AG04449 (cell line): ENCODE data around the gene PARVA.
A peak's percentile ranks its signal among the peaks of the same experiment; 100 is the strongest.

Source experiments
- CTCF ChIA-PET: fragments of 350-600 bp; formaldehyde crosslinking; extraction: SDS; loops from one replicate; lab custom pipeline; 2021; ENCODE audit warnings: antibody characterized with exemption; lab: Yijun Ruan, JAX
- POLR2A ChIA-PET: fragments of 400-600, 350-600 bp; formaldehyde crosslinking; extraction: SDS; loops from one replicate; lab custom pipeline; 2020; ENCODE audit warnings: antibody characterized with exemption, inconsistent platforms; lab: Yijun Ruan, JAX
- DNase-seq: peaks from one replicate; pipeline ENCODE4 v3.0.0-alpha.2; 2010; ENCODE audit warnings: low read depth, low spot score
- H3K4me3 ChIP-seq: 2 replicates; pipeline ENCODE4 v1.5.1; 2011; ENCODE audit warnings: low read depth, mild to moderate bottlenecking, control low read depth, low read length
- CTCF ChIP-seq: IDR thresholded peaks from one replicate; pipeline ENCODE4 v1.5.1; 2011; ENCODE audit warnings: mild to moderate bottlenecking, moderate library complexity, low read length, control low read depth, inconsistent platforms; ENCODE audit not compliant: insufficient read depth; ENCODE audit errors: missing control alignments

The PARVA gene

GRCh38 chr11:12377106-12377823 lies at the start of gene PARVA:
PARVA (plus strand) TSS chr11:12377571; CDS start chr11:12377648, 77 bp downstream.
- DNase-seq, result peak; percentile 31
- CTCF ChIA-PET, result interaction anchor here (0.9 to 2.8 kb wide), 14 partner anchors 11 to 588 kb away, joined by 3 to 14 read pairs (median 4); no protein-coding TSS in a partner anchor
- POLR2A ChIA-PET, result interaction anchor here (0.6 to 2.1 kb wide), 19 partner anchors 11 to 523 kb away, joined by 3 to 11 read pairs (median 4); no protein-coding TSS in a partner anchor
- peak; percentile 26 for TF ChIP-seq CTCF
- H3K4me3 ChIP-seq, result peak within 1 kb of the TSS; percentile 79

GRCh38 chr11:12329169-12329568 lies 48.2 kb upstream of the PARVA start:
- POLR2A ChIA-PET, result interaction anchor here (1.5 kb wide), 1 partner anchor 41 kb away, joined by 4 read pairs; no protein-coding TSS in a partner anchor
- TF ChIP-seq CTCF, result no peak
- CTCF ChIA-PET, result interaction anchor here (1.4 to 6.0 kb wide), 8 partner anchors 9 to 824 kb away, joined by 3 to 84 read pairs (median 16); no protein-coding TSS in a partner anchor

GRCh38 chr11:12329797-12330196 lies 47.6 kb upstream of the PARVA start:
- DNase-seq, result no peak
- ChIA-PET POLR2A (interaction anchor here (0.7 to 1.5 kb wide), 2 partner anchors 29 to 41 kb away, joined by 3 to 4 read pairs; no protein-coding TSS in a partner anchor), CTCF (interaction anchor here (0.7 to 6.0 kb wide), 21 partner anchors 9 to 855 kb away, joined by 3 to 84 read pairs (median 13); no protein-coding TSS in a partner anchor)
- no peak for TF ChIP-seq CTCF
- no peak overlapping the region for H3K4me3 ChIP-seq

More at GRCh38 chr11:12329169-12329568, 48.2 kb upstream of the PARVA start:
- no peak for DNase-seq
- no peak overlapping the region for H3K4me3 ChIP-seq

- POLR2A ChIA-PET, result interaction anchor here (0.7 to 1.5 kb wide), 4 partner anchors 28 to 298 kb away, joined by 3 to 5 read pairs (median 4); no protein-coding TSS in a partner anchor
- DNase-seq, result no peak
- no peak overlapping the region for H3K4me3 ChIP-seq
- CTCF ChIA-PET, result interaction anchor here (0.6 to 6.0 kb wide), 111 partner anchors 10 to 854 kb away, joined by 3 to 84 read pairs (median 4); partner anchors contain the start of gene PARVA
- TF ChIP-seq CTCF, result no peak
These were observed 46.7 kb upstream of the PARVA start for GRCh38 chr11:12330485-12331231.

- CTCF ChIA-PET, result interaction anchor here (0.6 to 6.0 kb wide), 112 partner anchors 11 to 853 kb away, joined by 3 to 84 read pairs (median 4); partner anchors contain the start of gene PARVA
- peak; percentile 38 for DNase-seq
- POLR2A ChIA-PET, result interaction anchor here (0.8 kb wide), 2 partner anchors 43 to 46 kb away, joined by 3 to 4 read pairs; partner anchors contain the start of gene PARVA
- no peak overlapping the region for H3K4me3 ChIP-seq
- peak; percentile 59 for TF ChIP-seq CTCF
These were observed 46.0 kb upstream of the PARVA start for GRCh38 chr11:12331239-12331874.
